Fibroblast of skin of abdomen (primary cell): ENCODE data around the gene NDC1.
"Not testable (repeated sequence)": the region's sequence is repeated elsewhere in the genome, so short reads cannot be mapped to it uniquely, and the experiment has no call there.

Experiments used
- DNase-seq: peaks from one replicate; pipeline ENCODE4 v3.0.0-alpha.2; 2013

The NDC1 gene

GRCh38 chr1:53765657-53766056, 72.4 kb downstream of the NDC1 start:
- peak; percentile 62 for DNase-seq

GRCh38 chr1:53763911-53764310, 74.2 kb downstream of the NDC1 start:
- DNase-seq = no peak

- no peak for DNase-seq
Observed at GRCh38 chr1:53763461-53763860, 74.6 kb downstream of the NDC1 start.

GRCh38 chr1:53760497-53760896, 77.6 kb downstream of the NDC1 start:
- not testable (repeated sequence) for DNase-seq

GRCh38 chr1:53755874-53756273, 82.2 kb downstream of the NDC1 start:
- DNase-seq = no peak

GRCh38 chr1:53754484-53755312, 83.4 kb downstream of the NDC1 start:
- peak; percentile 71 for DNase-seq

- DNase-seq = no peak
Observed at GRCh38 chr1:53752281-53752680, 85.8 kb downstream of the NDC1 start.

- no peak for DNase-seq
Observed at GRCh38 chr1:53747841-53748240, 90.3 kb downstream of the NDC1 start.

GRCh38 chr1:53740621-53741105, 97.4 kb downstream of the NDC1 start:
- DNase-seq = peak; percentile 89

- DNase-seq = peak; percentile 93
Observed at GRCh38 chr1:53739109-53739681, 98.9 kb downstream of the NDC1 start, which contains the start of gene GLIS1. TSS of gene GLIS1 (minus strand) at chr1:53739164. CDS start at chr1:53738064, 1,100 bp downstream.

- no peak for DNase-seq
Observed at GRCh38 chr1:53738205-53739108, 99.6 kb downstream of the NDC1 start.

- DNase-seq = peak; percentile 21
Observed at GRCh38 chr1:53737648-53738204, 100.4 kb downstream of the NDC1 start.

GRCh38 chr1:53736290-53736689, 101.8 kb downstream of the NDC1 start:
- peak; percentile 75 for DNase-seq

GRCh38 chr1:53735681-53736080, 102.4 kb downstream of the NDC1 start:
- no peak for DNase-seq

- DNase-seq = no peak
Observed at GRCh38 chr1:53735261-53735660, 102.8 kb downstream of the NDC1 start.

GRCh38 chr1:53734650-53735211, 103.4 kb downstream of the NDC1 start:
- DNase-seq = peak; percentile 72

GRCh38 chr1:53733975-53734649, 104.0 kb downstream of the NDC1 start:
- peak; percentile 69 for DNase-seq

- DNase-seq = peak; percentile 63
Observed at GRCh38 chr1:53733447-53733931, 104.6 kb downstream of the NDC1 start.

- peak; percentile 93 for DNase-seq
Observed at GRCh38 chr1:53732912-53733317, 105.2 kb downstream of the NDC1 start.

- peak; percentile 14 for DNase-seq
Observed at GRCh38 chr1:53732409-53732808, 105.7 kb downstream of the NDC1 start.

GRCh38 chr1:53731779-53732305, 106.3 kb downstream of the NDC1 start:
- peak; percentile 52 for DNase-seq
